A673 (cell line): ENCODE results near the gene TMEM232. TPM values are rescaled to one million over a fixed set of nuclear protein-coding genes. Genes with fewer than 3 reads are reported as not detected.

Experiments used
- BruUV-seq: library from RNA; stranded (reverse); fragments of 400-500 nt; replicated peaks from 2 replicates; lab custom pipeline; 2021; lab: Mats Ljungman, UMichigan
- CTCF ChIA-PET: fragments of 300-600 bp; sonication (Branson Sonifier 250); formaldehyde crosslinking; loops from one replicate; lab custom pipeline; 2022; ENCODE audit warnings: antibody characterized with exemption; lab: Charles Lee
- POLR2A ChIA-PET: fragments of 300-600 bp; sonication (Branson Sonifier 250); formaldehyde crosslinking; loops from one replicate; lab custom pipeline; 2022; ENCODE audit warnings: antibody characterized with exemption; ENCODE audit not compliant: low non-redundant PET; lab: Charles Lee
- DNase-seq: peaks from one replicate; pipeline ENCODE4 v3.0.0-alpha.2; 2015; ENCODE audit warnings: low spot score
- H3K27ac ChIP-seq: fragments of 200-600 bp; sonication (generic); 2 replicates; pipeline ENCODE4 v1.5.1; 2016; ENCODE audit warnings: mixed run types, low read depth, mild to moderate bottlenecking, mixed read lengths, antibody characterized with exemption, low read length; ENCODE audit not compliant: poor library complexity, severe bottlenecking
- H3K27me3 ChIP-seq: fragments of 200-600 bp; sonication (generic); replicated peaks from 2 replicates; pipeline ENCODE4 v1.6.1; 2017; ENCODE audit warnings: mixed run types, low read depth, mild to moderate bottlenecking, mixed read lengths, antibody characterized with exemption, low read length; ENCODE audit not compliant: insufficient read depth, poor library complexity
- H3K36me3 ChIP-seq: fragments of 200-600 bp; sonication (generic); 2 replicates; pipeline ENCODE4 v1.6.1; 2016; ENCODE audit warnings: mixed run types, mild to moderate bottlenecking, mixed read lengths, antibody characterized with exemption, low read length; ENCODE audit not compliant: insufficient read depth, poor library complexity, severe bottlenecking
- H3K4me1 ChIP-seq: fragments of 200-600 bp; sonication (generic); 2 replicates; pipeline ENCODE4 v1.6.1; 2017; ENCODE audit warnings: mixed run types, mild to moderate bottlenecking, mixed read lengths, antibody characterized with exemption, low read length; ENCODE audit not compliant: insufficient read depth, poor library complexity, severe bottlenecking
- H3K4me3 ChIP-seq: fragments of 200-600 bp; sonication (generic); 2 replicates; pipeline ENCODE4 v1.5.1; 2016; ENCODE audit warnings: low read depth, mixed run types, mild to moderate bottlenecking, mixed read lengths, low read length; ENCODE audit not compliant: poor library complexity, severe bottlenecking
- H3K9me3 ChIP-seq: fragments of 200-600 bp; sonication (generic); 2 replicates; pipeline ENCODE4 v1.6.1; 2016; ENCODE audit warnings: mixed run types, low read depth, mild to moderate bottlenecking, mixed read lengths, antibody characterized with exemption, low read length; ENCODE audit not compliant: poor library complexity, severe bottlenecking
- CTCF ChIP-seq: fragments of 300-800, 200-600 bp; sonication (generic); conservative IDR thresholded peaks from 2 replicates; pipeline ENCODE4 v1.5.1; 2017; ENCODE audit warnings: low read depth, mild to moderate bottlenecking, antibody characterized with exemption, low read length, moderate library complexity, mixed read lengths
- EZH2 ChIP-seq: fragments of 200-600 bp; sonication (generic); IDR thresholded peaks from 2 replicates; pipeline ENCODE4 v1.6.1; 2017; ENCODE audit warnings: borderline replicate concordance, low read depth, mild to moderate bottlenecking, mixed read lengths, antibody characterized with exemption, low read length; ENCODE audit not compliant: poor library complexity, severe bottlenecking
- intact Hi-C: fragments of 100-400 bp; cut with micrococcal nuclease; formaldehyde crosslinking; loops from one replicate; pipeline ENCODE4 v1.10.0; 2022; ENCODE audit not compliant: unreplicated experiment
- total RNA-seq: library from RNA; stranded (reverse); gene quantifications from 2 replicates; pipeline ENCODE4 v1.2.3, GENCODE V29; 2021

The TMEM232 gene
- total RNA-seq, 1 experiment from 2014 or later = 0.82 TPM

GRCh38 chr5:110562191-110562590, 164.3 kb downstream of the TMEM232 start:
- CTCF ChIA-PET = no interaction called here

GRCh38 chr5:110561510-110561909, 165.0 kb downstream of the TMEM232 start:
- Histone ChIP-seq H3K27me3 (no peaks in the 10 kb centered on the region), H3K36me3 (no peaks in the 10 kb centered on the region), H3K9me3 (no peaks in the 10 kb centered on the region), H3K4me1 (no peaks in the 10 kb centered on the region), H3K27ac (no peak overlapping the region), H3K4me3 (no peak overlapping the region)
- no peak for DNase-seq
- intact Hi-C loops = no loop called here
- ChIA-PET CTCF (no interaction called here), POLR2A (no interaction called here)
- no peak for TF ChIP-seq EZH2
- TF ChIP-seq CTCF = no peak
- BruUV-seq = no TSS peak

More at GRCh38 chr5:110562191-110562590, 164.3 kb downstream of the TMEM232 start:
- Histone ChIP-seq H3K9me3 (no peaks in the 10 kb centered on the region), H3K36me3 (no peaks in the 10 kb centered on the region), H3K4me3 (no peak overlapping the region), H3K4me1 (no peaks in the 10 kb centered on the region), H3K27ac (no peak overlapping the region), H3K27me3 (no peaks in the 10 kb centered on the region)
- intact Hi-C loops = no loop called here
- TF ChIP-seq EZH2 (no peak), CTCF (no peak)
- BruUV-seq = no TSS peak
- DNase-seq = no peak
- POLR2A ChIA-PET = interaction anchor here (0.6 kb wide), 1 partner anchor 9 kb away, joined by 4 read pairs; no protein-coding TSS in a partner anchor

GRCh38 chr5:110549301-110549700, 177.2 kb downstream of the TMEM232 start:
- no TSS peak for BruUV-seq
- no peaks in the 10 kb centered on the region for H3K27me3 ChIP-seq

More at GRCh38 chr5:110549301-110549700, 177.2 kb downstream of the TMEM232 start:
- ChIA-PET POLR2A (no interaction called here), CTCF (interaction anchor here (0.6 kb wide), 1 partner anchor 504 kb away, joined by 5 read pairs; no protein-coding TSS in a partner anchor)
- Histone ChIP-seq H3K9me3 (peaks cover 4% of the 10 kb centered on the region), H3K36me3 (no peaks in the 10 kb centered on the region), H3K4me3 (no peak overlapping the region), H3K27ac (no peak overlapping the region), H3K4me1 (no peaks in the 10 kb centered on the region)
- intact Hi-C loops = no loop called here
- TF ChIP-seq CTCF (no peak), EZH2 (no peak)
- DNase-seq = no peak
